ENCODE data around the gene KCNIP3. TPM values are rescaled to one million over a fixed set of nuclear protein-coding genes. Genes with fewer than 3 reads are reported as not detected.

The KCNIP3 gene
- total RNA-seq, 1 donor from 2014 or later = 27.5 TPM

DNA sequence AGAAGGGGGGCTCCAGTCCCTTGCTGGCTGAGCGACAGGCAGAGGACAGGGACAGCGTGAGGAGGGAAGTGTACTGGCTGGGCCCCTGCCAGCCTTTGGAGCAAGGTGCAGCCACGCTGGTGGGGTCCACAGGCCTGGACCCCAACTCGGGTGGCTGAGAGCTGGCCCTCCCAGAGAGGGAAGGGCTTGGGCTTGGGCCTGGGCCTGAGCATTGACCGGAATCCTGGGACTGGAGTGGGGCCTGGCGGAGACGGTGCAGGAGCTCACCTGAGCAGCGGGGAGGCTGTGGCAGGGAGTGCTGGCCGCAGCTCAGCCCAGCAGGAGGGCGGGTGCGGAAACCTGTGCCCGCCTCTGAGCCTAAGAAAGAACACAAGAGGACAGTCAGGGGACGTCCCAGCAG is 27.9 kb downstream of the KCNIP3 start:
- H3K27ac ChIP-seq = no peak overlapping the region
- H3K4me1 ChIP-seq = peaks cover 3% of the 10 kb centered on the region
- H3K27me3 ChIP-seq = no peaks in the 10 kb centered on the region
- no peak overlapping the region for H3K4me3 ChIP-seq
- intact Hi-C loops (cut with DNase I) = no loop called here
- H3K36me3 ChIP-seq = no peaks in the 10 kb centered on the region
- DNase-seq (ENCODE audit: extremely low spot score in 2 of 2) = no peak
- H3K9me3 ChIP-seq = no peaks in the 10 kb centered on the region
- TF ChIP-seq POLR2A (IDR thresholded peaks at IDR 0.05) (no peak), POLR2AphosphoS5 (IDR thresholded peaks at IDR 0.05; ENCODE audit: insufficient read depth in 1 of 2, low read depth in 1 of 2) (no peak)
- TF ChIP-seq, protein P1, sequence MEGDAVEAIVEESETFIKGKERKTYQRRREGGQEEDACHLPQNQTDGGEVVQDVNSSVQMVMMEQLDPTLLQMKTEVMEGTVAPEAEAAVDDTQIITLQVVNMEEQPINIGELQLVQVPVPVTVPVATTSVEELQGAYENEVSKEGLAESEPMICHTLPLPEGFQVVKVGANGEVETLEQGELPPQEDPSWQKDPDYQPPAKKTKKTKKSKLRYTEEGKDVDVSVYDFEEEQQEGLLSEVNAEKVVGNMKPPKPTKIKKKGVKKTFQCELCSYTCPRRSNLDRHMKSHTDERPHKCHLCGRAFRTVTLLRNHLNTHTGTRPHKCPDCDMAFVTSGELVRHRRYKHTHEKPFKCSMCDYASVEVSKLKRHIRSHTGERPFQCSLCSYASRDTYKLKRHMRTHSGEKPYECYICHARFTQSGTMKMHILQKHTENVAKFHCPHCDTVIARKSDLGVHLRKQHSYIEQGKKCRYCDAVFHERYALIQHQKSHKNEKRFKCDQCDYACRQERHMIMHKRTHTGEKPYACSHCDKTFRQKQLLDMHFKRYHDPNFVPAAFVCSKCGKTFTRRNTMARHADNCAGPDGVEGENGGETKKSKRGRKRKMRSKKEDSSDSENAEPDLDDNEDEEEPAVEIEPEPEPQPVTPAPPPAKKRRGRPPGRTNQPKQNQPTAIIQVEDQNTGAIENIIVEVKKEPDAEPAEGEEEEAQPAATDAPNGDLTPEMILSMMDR (IDR thresholded peaks at IDR 0.05) = no peak

DNA sequence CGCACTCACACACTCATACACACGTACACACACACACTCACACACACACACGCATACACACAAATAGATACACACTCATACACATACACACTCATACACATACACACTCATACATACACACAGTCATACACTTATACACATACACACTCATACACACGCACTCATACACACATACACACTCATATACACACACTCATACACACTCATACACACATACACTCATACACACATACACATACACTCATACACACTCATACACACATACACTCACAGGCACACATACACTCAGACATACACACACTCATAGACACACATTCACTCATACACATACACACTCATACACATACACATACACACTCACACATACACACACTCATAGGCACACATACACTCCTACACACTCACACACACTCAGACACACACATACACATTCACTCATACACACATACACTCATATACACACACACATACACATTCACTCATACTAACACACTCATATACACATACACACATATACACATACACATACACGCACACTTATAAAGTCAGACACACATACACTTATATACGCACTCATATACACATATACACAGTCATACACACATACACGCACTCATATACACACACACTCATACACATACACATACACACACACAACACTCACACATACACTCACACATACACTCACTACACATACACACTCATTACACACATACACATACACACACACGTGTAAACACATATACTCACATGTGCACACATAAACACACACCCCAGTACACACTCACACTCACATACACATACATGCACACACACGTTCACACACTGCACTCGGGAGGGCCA is 28.7 kb downstream of the KCNIP3 start:
- DNase-seq (ENCODE audit: extremely low spot score in 2 of 2) = no peak
- H3K9me3 ChIP-seq = no peaks in the 10 kb centered on the region
- no peaks in the 10 kb centered on the region for H3K4me1 ChIP-seq
- H3K27me3 ChIP-seq = no peaks in the 10 kb centered on the region
- no peak overlapping the region for H3K4me3 ChIP-seq
- no peak overlapping the region for H3K27ac ChIP-seq
- no peaks in the 10 kb centered on the region for H3K36me3 ChIP-seq
- intact Hi-C loops (cut with DNase I) = no loop called here
- no peak for TF ChIP-seq POLR2A (IDR thresholded peaks at IDR 0.05)
- TF ChIP-seq POLR2AphosphoS5 (IDR thresholded peaks at IDR 0.05; ENCODE audit: insufficient read depth in 1 of 2, low read depth in 1 of 2) = no peak
- TF ChIP-seq, protein P1 (IDR thresholded peaks at IDR 0.05) = no peak

DNA sequence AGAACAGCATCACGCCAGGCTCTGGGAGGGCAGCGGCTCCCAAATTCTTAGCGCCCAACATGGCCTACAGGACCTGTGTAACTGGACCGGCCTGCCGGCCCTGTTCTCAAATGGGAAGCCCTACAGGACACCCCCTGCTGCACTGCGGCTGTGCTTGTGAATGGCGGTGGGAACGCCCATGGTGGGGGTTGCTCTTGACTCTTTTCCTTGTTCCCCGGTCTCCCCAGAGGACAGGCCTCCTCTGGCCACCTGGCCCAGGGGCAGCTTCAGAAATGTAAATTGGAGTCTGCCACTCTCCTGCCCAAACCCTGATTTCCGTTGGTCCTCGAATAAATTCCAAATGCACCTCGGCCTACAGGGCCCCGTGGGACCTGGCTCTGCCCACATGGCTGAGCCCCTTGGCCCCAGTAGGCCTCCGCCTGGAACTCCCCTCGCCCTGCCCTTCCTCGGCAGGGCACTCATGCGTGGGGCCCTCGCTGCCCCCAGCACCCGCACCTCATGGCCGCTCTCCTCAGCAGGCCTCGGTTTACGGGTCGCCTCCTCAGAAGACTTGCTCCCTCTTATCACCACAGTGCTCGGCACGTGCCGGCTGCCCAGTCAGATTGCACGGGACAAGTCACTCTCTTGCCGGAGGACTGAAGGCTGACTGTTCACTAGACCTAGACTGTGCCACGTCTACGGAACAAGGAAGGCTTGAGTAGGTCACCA is 29.4 kb downstream of the KCNIP3 start:
- Histone ChIP-seq H3K4me3 (no peak overlapping the region), H3K27ac (no peak overlapping the region), H3K9me3 (no peaks in the 10 kb centered on the region), H3K4me1 (no peaks in the 10 kb centered on the region), H3K27me3 (no peaks in the 10 kb centered on the region), H3K36me3 (no peaks in the 10 kb centered on the region)
- DNase-seq (ENCODE audit: extremely low spot score in 2 of 2) = no peak
- TF ChIP-seq POLR2AphosphoS5 (IDR thresholded peaks at IDR 0.05; ENCODE audit: insufficient read depth in 1 of 2, low read depth in 1 of 2) (no peak), POLR2A (IDR thresholded peaks at IDR 0.05) (no peak)
- TF ChIP-seq, protein P1 (IDR thresholded peaks at IDR 0.05) = no peak
- intact Hi-C loops (cut with DNase I) = no loop called here

DNA sequence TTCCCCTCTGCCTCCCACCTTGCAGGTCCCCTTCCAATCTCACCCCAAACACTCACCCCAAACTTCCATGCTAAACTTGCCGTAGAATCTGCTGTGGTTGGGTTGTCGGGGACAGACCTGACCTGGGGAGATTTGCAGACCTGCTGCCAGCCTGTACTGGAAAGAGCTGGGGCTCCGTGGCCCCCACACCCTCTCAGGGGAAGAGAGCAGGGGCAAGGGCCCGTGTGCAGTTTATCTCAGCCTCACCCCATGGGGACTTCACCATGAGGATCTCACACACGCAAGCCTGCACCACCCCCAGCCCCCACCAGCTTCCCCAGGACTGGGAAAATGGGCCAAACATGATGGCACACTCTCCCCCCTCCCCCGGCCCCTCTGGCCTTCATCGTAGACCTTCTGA is 30.7 kb downstream of the KCNIP3 start:
- no peaks in the 10 kb centered on the region for H3K27me3 ChIP-seq
- H3K4me3 ChIP-seq = no peak overlapping the region
- no peaks in the 10 kb centered on the region for H3K9me3 ChIP-seq
- no peaks in the 10 kb centered on the region for H3K36me3 ChIP-seq
- no peak overlapping the region for H3K27ac ChIP-seq
- no peak for DNase-seq (ENCODE audit: extremely low spot score in 2 of 2)
- H3K4me1 ChIP-seq = no peaks in the 10 kb centered on the region
- TF ChIP-seq POLR2AphosphoS5 (IDR thresholded peaks at IDR 0.05; ENCODE audit: insufficient read depth in 1 of 2, low read depth in 1 of 2) = no peak
- intact Hi-C loops (cut with DNase I) = no loop called here

DNA sequence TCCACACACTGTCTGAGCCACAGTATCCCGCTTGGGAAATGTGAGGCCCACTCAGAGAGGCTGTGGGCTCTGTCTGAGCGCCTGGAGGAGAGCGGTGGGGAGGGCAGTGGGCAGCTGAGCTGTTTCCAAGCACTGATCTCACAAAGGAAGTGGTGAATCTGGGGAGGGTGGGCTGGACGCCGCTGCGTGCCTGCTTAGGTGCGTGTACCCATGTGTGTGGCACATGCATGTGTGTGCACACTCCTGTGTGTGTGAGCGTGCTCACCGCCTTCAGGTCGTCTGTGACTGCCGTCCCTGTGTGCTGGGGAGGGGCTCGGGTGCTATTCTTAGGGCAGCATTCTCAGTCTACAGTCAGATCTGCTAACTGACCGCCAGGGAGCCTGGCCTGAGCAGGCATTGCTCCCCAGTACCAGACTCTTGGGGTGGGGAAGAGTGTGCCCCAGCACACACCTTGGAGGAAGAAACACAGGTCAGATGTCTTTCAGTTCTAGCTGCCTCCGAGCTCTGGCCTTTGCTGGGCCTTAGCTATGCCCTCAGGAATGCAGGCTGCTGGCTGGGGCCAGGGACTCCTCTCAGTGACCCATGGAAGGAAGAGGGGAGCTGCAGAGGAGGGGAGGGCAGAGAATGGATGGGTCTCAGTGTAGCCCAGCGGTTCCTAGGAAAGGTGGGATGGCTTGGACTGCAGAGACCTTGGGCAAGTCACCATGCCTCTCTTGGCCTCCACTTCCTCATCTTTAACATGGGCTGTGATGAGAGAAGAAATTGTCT is 31.4 kb downstream of the KCNIP3 start:
- DNase-seq (ENCODE audit: extremely low spot score in 2 of 2) = no peak
- Histone ChIP-seq H3K27me3 (no peaks in the 10 kb centered on the region), H3K9me3 (no peaks in the 10 kb centered on the region), H3K4me3 (no peak overlapping the region), H3K4me1 (peaks cover 3% of the 10 kb centered on the region), H3K27ac (no peak overlapping the region), H3K36me3 (no peaks in the 10 kb centered on the region)
- TF ChIP-seq, protein P1 (IDR thresholded peaks at IDR 0.05) = no peak
- no peak for TF ChIP-seq POLR2A (IDR thresholded peaks at IDR 0.05)
- no peak for TF ChIP-seq POLR2AphosphoS5 (IDR thresholded peaks at IDR 0.05; ENCODE audit: insufficient read depth in 1 of 2, low read depth in 1 of 2)
- intact Hi-C loops (cut with DNase I) = no loop called here

Measured in vagina (tissue), 2 donors.